ENCODE data around the gene SLX4IP.

SLX4IP gene

GRCh38 chr20:10434832-10435812, at the start of gene SLX4IP:
Gene SLX4IP, plus strand, starts transcription at chr20:10435305. Its CDS starts 22,900 bp downstream, at chr20:10458205.
- H3K4me3 ChIP-seq (ENCODE audit: low read depth, low read length), result peak within 1 kb of the TSS; percentile 67
- H3K9me3 ChIP-seq (ENCODE audit: control insufficient read depth, insufficient read depth, low read depth, low read length), result no peaks in the 10 kb centered on the region
- H3K36me3 ChIP-seq (ENCODE audit: control insufficient read depth in 2 of 2, insufficient read depth in 1 of 2, low read length in 2 of 2), result peaks cover 0 to 3% of the 10 kb centered on the region in 2 experiments; a peak in 1 of 3 replicates
- ChIA-PET CTCF (interaction anchor here (0.6 to 3.8 kb wide), 10 partner anchors 8 to 1590 kb away, joined by 3 to 22 read pairs (median 4); no protein-coding TSS in a partner anchor), POLR2A (interaction anchor here (0.6 to 2.4 kb wide), 22 partner anchors 8 to 1027 kb away, joined by 3 to 12 read pairs (median 4); partner anchors contain the start of genes ANKEF1, JAG1, PAK5 and SNAP25)
- H3K27ac ChIP-seq (ENCODE audit: extremely low read depth, low read depth, low read length), result peak within 1 kb of the TSS; percentile 85
- H3K4me1 ChIP-seq (ENCODE audit: control insufficient read depth, insufficient read depth, low read length), result no peaks in the 10 kb centered on the region
- no peak for TF ChIP-seq INSM2 (tag by site-specific recombination; IDR thresholded peaks at IDR 0.05)
- TF ChIP-seq ZBTB7A (tag by site-specific recombination; IDR thresholded peaks at IDR 0.05; ENCODE audit: low read depth), result 0 out of 2 replicates have a peak, but pooled peaks have one; percentile 17
- no peak; the same call in 1 of the 2 replicates for TF ChIP-seq PRDM10 (tag by site-specific recombination; IDR thresholded peaks at IDR 0.05)
- TF ChIP-seq SP3 (tag by site-specific recombination; IDR thresholded peaks at IDR 0.05), result peak; percentile 69
- TF ChIP-seq ZNF350 (tag by site-specific recombination; IDR thresholded peaks at IDR 0.05), result no peak
- TF ChIP-seq ZNF561 (tag by site-specific recombination; IDR thresholded peaks at IDR 0.05; ENCODE audit: borderline replicate concordance), result peak; percentile 59; the same call in 1 of the 2 replicates
- peak; percentile 48; the same call in 1 of the 2 replicates for TF ChIP-seq ZBTB20 (tag by site-specific recombination; IDR thresholded peaks at IDR 0.05)
- peak; percentile 65 for TF ChIP-seq ZNF518A (tag by site-specific recombination; conservative IDR thresholded peaks at IDR 0.05; ENCODE audit: low read depth)
- peak; percentile 36 for TF ChIP-seq SP2 (tag by site-specific recombination; IDR thresholded peaks at IDR 0.05)
- TF ChIP-seq ZNF692 (tag by site-specific recombination; IDR thresholded peaks at IDR 0.05), result 0 out of 2 replicates have a peak, but pooled peaks have one; percentile 18
- TF ChIP-seq YY2 (tag by site-specific recombination; IDR thresholded peaks at IDR 0.05), result peak; percentile 48; the same call in 1 of the 2 replicates
- TF ChIP-seq ZNF26 (tag by site-specific recombination; IDR thresholded peaks at IDR 0.05), result no peak
- TF ChIP-seq HOXD13 (CRISPR knock-in tag; IDR thresholded peaks at IDR 0.05; ENCODE audit: borderline replicate concordance), result peak; percentile 70
- 0 out of 2 replicates have a peak, but pooled peaks have one; percentile 11 for TF ChIP-seq ZNF449 (tag by site-specific recombination; IDR thresholded peaks at IDR 0.05)
- TF ChIP-seq YY1 (tag by site-specific recombination; IDR thresholded peaks at IDR 0.05), result peak; percentile 99
- no peak for TF ChIP-seq ZNF157 (tag by site-specific recombination; IDR thresholded peaks at IDR 0.05)
- TF ChIP-seq ZNF629 (tag by site-specific recombination; IDR thresholded peaks at IDR 0.05), result 0 out of 2 replicates have a peak, but pooled peaks have one; percentile 47
- no peak for TF ChIP-seq ZNF223 (tag by site-specific recombination; IDR thresholded peaks at IDR 0.05)
- 0 out of 2 replicates have a peak, but pooled peaks have one; percentile 45 for TF ChIP-seq KLF8 (tag by site-specific recombination; IDR thresholded peaks at IDR 0.05)

Measured in HEK293 (cell line).